HL-60/S4 treated with phorbol 12-myristate 13-acetate at 8.2 ng/mL for 4 days and 3 days (cell line): ENCODE measurements around the gene SNX32.

ENCODE experiments used
- in situ Hi-C: fragments of 300-500 bp; cut with MboI; formaldehyde crosslinking; loops from 2 replicates; pipeline ENCODE4 v1.15.0; 2022; ENCODE audit warnings: low sequenced_read_pairs

The SNX32 gene

DNA sequence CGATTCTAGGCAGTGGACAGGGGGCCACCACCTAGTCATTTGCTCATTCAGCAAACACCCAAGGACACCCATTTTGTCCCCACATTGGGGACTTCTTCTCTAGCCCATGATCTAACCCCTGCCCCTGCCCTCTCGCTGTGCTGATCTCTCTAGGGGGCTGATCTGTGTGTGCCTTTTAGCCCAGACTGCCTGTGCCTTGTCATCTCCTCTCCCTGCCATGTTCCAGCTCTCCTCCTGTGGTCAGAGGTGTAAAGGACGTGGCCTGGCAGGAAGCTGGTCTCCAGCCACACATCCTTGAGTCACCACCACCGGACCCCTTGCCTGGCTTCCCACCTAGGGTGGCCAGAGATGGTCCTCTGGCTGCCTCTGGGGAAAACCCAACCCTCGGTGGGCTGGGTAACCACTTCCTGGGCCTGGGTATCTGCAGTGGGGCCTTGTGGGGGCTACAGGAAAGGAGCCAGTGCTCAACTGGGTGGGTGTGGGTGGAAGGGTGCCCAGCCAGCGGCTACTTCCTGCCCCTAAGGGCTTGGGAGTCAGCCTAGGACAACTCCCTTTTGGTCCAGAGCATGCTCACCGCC, 47.2 kb downstream of the SNX32 start:
- in situ Hi-C loops = loop anchor here (25.0 kb wide), 1 partner anchor 106 kb away; no protein-coding TSS in a partner anchor

DNA sequence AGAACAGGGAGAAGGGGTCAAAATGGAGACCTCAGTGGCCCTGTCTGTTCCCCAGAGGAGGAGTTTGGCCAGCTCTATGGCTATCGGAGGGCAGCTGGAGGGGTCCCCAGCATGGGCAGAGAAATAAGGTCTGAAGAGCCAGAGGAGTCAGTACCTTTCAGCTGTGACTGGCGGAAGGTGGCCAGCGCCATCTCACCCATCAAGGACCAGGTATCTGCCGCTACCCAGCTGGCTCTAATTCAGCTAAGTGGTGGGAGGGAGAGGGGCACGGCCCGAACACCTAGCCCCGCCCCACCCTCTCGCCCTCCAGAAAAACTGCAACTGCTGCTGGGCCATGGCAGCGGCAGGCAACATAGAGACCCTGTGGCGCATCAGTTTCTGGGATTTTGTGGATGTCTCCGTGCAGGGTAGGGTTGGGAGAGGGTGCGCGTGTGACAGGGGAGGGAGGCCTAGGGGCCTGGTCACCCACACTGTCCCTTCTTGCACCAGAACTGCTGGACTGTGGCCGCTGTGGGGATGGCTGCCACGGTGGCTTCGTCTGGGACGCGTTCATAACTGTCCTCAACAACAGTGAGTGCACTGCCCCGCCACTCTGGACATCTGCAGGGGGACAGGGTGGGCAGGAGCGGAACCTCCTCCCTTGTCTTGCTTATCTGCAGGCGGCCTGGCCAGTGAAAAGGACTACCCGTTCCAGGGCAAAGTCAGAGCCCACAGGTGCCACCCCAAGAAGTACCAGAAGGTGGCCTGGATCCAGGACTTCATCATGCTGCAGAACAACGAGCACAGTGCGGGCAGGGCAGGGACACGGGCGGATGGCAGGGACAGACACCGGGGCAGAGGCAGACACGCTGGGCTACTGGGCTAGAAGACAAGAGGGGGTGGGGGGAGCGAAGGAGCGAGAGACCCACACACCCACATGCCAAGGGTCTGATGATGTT, 48.6 kb downstream of the SNX32 start:
- in situ Hi-C loops = loop anchor here (25.0 kb wide), 1 partner anchor 105 kb away; no protein-coding TSS in a partner anchor

DNA sequence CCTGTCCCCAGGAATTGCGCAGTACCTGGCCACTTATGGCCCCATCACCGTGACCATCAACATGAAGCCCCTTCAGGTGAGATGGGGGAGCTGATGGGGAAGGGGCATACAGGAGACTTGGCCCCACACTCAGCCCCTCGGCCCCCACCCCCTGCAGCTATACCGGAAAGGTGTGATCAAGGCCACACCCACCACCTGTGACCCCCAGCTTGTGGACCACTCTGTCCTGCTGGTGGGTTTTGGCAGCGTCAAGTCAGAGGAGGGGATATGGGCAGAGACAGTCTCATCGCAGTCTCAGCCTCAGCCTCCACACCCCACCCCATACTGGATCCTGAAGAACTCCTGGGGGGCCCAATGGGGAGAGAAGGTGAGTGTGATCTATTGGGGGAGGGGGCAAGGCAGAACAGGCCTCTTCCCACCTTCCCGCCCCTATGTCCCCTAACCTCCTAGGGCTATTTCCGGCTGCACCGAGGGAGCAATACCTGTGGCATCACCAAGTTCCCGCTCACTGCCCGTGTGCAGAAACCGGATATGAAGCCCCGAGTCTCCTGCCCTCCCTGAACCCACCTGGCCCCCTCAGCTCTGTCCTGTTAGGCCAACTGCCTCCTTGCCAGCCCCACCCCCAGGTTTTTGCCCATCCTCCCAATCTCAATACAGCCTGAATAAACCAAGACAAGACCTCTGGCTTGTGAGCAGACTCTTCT, 49.4 kb downstream of the SNX32 start:
- in situ Hi-C loops = loop anchor here (25.0 kb wide), 1 partner anchor 104 kb away; no protein-coding TSS in a partner anchor

DNA sequence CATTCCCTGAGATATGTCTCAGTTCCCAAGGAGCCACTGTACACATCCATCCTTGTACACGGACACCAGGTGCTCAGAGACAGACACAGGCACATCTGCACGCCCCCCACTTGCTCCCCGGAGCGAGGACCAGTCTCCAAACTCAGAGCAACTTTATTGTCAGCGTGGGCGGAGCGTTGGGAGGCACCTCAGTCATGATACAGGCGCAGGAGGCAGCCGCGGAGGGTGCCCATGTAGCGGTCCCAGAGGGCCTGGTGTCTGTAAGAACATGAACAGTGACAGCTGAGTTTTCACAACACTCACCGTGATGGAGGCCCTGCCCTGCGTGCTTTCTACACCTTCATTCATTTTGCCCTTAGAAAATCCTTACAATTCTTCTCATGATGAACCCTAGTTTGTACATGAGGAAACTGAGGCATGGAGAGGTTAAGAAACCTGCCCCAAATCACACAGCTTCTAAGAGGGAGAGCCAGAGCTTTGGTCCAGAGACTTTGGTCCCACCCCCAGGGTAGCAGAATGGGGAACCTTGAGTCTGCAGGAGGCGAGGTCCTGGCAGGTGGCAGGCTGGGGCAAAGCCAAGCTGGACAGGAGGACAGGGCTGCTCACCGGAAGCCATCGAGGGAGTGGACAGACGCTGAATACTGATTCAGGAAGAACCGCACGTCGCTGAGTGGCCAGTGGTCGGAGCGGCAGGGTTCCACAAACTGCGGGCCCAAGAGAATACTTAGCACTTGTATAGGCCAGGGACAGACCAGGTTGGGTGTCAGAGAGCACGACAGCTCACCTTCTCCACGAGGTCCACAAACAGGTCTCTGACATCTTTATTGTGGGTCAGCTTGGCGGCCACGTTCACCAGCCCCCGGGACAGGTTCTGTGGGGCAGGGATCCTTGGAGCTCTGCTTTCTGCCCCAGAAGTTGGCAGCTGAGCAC, 50.3 kb downstream of the SNX32 start:
- in situ Hi-C loops = loop anchor here (25.0 kb wide), 1 partner anchor 103 kb away; no protein-coding TSS in a partner anchor

DNA sequence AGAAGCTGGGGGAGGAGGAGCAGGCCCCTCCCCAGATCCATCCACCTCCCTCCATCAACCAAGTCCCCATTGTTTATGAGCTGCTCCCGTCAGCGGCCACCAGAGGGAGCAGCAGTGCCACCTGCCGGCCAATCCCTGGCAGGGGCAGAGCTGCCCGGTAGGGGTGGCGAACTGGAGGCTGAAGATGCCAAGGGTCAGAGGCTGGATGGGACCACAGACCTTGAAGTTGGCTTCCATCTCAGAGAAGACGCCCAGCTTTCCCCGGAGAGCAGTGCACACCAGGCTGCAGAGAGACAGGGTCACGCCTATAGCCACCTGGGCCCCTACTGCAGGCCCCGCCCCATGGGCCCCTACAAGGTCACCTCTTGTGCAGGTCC, 50.9 kb downstream of the SNX32 start:
- in situ Hi-C loops = loop anchor here (25.0 kb wide), 1 partner anchor 103 kb away; no protein-coding TSS in a partner anchor

DNA sequence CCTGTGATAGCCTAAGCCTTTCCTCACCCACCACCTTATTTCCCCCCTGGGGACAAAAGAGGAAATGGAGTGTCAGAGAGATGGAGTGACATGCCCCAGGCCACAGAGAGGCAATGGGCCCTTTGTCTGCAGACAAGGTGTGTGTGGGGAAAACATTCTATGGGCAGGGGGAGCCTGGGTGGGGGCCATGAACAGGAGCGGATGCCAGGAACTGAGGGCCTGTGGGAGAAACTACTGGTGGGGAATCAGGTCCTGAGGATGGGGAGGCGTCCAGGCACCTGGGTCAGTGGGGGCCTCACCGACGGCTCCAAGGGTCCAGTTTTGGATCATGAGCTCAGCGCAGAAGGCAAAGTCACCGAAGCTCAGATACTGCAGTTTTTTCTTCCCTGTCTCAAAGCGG, 51.5 kb downstream of the SNX32 start:
- in situ Hi-C loops = loop anchor here (25.0 kb wide), 1 partner anchor 102 kb away; no protein-coding TSS in a partner anchor

DNA sequence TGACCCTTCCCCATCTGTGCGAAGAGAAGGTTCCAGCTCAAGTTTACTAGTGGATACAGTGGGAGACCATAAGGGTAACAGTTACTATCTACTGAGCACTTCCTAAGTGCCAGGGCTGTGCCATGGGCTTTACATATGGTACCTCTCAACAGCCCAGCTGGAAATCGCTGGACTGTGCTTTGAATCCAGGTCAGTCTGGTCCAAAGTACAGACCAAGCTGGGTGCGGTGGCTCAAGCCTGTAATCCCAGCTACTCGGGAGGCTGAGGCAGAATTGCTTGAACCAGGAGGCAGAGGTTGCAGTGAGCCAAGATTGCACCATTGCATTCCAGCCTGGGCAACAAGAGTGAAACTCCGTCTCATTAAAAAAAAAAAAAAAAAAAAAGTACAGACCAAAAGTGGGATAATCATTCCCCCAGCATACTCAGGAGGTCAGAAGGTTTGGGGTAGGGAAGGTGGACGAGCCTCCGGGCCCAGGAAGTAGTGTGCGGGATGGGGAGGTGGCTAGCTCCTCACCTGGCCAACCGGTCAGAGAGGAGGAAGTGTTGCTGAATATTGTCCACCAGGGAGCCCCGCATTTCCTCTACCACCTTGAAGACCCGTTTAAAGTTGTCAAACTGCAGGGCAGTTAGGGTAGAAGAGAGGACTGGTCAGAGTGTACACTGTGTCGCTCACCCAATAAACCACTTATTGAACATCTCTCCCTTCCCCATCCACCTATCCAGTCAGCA, 52.2 kb downstream of the SNX32 start:
- in situ Hi-C loops = loop anchor here (25.0 kb wide), 1 partner anchor 101 kb away; no protein-coding TSS in a partner anchor

DNA sequence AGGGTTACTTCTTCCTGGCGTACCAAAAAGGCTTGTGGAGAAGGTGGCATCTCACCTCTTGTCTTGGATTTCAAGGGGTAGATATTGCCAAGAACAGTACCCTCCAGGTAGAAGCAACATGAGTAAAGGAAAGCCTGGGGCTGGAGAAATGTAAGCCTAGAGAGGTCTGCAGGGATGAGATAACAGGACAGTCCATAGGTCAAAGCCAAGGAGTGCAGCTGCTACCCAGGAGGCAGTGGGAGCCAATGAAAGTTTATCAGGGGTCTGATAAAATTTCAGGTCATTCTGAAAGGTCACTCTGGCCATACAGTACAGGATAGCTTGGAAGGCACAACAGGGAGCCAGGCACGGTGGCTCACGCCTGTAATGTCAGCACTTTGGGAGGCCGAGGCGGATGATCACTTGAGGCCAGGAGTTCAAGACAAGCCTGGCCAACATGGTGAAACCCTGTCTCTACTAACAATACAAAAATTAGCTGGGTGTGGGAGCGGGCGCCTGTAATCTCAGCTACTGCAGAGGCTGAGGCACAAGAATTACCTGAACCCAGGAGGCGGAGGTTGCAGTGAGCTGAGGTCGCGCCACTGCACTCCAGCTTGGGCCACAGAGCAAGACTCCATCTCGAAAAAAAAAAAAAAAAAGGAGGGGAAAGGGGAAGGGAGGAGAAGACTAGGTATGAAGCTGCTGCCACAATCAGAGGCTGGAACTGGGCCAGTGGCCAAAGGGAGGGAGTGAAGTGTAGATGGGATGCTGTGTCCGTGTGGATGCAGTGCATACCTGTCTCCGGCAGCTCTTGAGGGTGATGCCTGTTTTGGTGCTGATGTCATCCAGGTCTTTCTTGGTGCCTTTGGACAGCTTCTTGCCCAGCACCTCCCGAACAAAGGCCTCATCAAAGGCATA, 53.3 kb downstream of the SNX32 start:
- in situ Hi-C loops = loop anchor here (25.0 kb wide), 1 partner anchor 100 kb away; no protein-coding TSS in a partner anchor

DNA sequence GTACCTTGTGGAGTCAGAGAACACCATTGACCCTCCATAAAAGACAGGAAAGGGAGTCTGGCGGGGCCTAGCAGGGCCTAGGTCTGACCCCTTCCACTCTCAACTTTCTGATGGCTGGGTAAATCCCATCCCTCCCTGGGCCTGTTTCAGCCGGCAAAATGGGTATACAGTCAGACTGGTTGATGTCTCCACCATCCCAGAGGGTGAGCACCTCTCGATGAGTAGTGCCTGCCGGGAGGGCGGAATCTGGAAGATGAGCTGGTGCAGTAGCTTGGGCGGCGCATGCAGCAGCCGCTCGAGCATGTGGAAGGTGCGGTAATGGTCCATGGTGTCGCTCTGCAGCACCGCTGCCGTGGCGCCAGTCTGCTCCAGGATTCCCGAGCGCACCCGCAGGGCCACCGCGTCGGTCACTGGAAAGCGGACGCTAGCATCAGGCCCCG, 54.0 kb downstream of the SNX32 start:
- in situ Hi-C loops = loop anchor here (25.0 kb wide), 1 partner anchor 100 kb away; no protein-coding TSS in a partner anchor

DNA sequence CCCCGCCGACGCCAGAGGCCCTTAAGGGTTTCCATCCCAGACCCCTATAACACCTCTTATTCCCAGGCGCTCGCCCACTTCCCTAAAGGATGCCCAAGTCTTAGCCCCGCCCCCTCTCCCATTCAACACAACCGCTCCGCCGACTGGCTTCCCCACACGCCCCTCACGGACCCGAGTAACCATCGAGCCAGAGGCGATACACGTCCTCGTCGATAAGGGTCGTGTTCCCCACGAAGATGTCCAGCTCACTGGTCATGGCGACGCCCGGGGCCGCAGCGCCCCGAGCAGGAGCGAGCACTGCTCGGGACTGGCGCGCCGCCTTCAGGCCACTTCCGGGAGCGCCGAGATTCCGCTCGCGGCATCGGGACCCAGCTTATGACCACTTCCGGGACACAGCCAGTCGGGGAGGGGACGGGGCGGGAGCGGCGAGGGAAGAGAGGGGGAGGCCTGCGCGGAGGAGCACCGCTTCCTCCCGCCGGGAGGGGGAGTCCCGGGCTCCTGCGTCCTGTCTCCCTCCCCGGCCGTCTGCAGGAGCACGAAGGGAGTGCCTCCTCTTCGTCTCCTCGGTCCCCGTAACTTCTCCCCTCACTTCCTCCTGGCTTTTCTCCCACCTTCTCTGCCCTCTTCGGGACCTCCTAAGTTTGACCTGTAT, 54.5 kb downstream of the SNX32 start, which contains the start of gene FIBP:
Gene FIBP, minus strand, starts transcription at position 309 of the 652 bp plus-strand sequence. Its CDS starts 53 bp downstream, at position 256.
- in situ Hi-C loops = loop anchor here (25.0 kb wide), 1 partner anchor 99 kb away; no protein-coding TSS in a partner anchor

DNA sequence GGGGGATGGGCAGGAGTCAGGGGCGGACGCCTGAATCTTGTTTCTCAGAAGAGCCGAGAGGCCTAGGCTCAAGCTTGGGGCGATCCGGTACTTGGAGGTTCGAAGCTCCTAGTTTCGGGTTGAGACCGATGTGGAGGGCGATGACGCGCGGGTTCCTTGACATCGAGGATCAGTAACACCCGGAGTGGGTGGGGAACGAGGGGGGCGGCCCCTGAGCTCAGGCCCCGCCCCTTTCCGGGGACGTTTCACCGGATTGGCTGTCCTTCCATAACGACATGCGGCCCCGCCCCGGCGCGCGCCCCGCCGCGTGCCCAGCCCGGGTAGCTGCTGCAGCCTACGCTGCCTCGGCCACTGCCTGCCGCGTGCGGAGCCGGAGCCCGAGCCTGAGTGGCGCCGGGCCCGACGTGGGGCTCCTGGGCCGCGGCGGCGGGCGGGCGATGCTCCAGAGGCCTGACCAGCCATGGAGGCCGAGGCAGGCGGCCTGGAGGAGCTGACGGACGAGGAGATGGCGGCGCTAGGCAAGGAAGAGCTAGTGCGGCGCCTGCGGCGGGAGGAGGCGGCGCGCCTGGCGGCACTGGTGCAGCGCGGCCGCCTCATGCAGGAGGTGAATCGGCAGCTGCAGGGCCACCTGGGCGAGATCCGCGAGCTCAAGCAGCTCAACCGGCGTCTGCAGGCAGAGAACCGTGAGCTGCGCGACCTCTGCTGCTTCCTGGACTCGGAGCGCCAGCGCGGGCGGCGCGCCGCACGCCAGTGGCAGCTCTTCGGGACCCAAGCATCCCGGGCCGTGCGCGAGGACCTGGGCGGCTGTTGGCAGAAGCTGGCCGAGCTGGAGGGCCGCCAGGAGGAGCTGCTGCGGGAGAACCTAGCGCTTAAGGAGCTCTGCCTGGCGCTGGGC, 56.8 kb downstream of the SNX32 start, which contains the start of gene CCDC85B:
Gene CCDC85B, plus strand, starts transcription at position 350 of the 895 bp plus-strand sequence. Its CDS starts 111 bp downstream, at position 461.
- in situ Hi-C loops = loop anchor here (25.0 kb wide), 1 partner anchor 97 kb away; no protein-coding TSS in a partner anchor

DNA sequence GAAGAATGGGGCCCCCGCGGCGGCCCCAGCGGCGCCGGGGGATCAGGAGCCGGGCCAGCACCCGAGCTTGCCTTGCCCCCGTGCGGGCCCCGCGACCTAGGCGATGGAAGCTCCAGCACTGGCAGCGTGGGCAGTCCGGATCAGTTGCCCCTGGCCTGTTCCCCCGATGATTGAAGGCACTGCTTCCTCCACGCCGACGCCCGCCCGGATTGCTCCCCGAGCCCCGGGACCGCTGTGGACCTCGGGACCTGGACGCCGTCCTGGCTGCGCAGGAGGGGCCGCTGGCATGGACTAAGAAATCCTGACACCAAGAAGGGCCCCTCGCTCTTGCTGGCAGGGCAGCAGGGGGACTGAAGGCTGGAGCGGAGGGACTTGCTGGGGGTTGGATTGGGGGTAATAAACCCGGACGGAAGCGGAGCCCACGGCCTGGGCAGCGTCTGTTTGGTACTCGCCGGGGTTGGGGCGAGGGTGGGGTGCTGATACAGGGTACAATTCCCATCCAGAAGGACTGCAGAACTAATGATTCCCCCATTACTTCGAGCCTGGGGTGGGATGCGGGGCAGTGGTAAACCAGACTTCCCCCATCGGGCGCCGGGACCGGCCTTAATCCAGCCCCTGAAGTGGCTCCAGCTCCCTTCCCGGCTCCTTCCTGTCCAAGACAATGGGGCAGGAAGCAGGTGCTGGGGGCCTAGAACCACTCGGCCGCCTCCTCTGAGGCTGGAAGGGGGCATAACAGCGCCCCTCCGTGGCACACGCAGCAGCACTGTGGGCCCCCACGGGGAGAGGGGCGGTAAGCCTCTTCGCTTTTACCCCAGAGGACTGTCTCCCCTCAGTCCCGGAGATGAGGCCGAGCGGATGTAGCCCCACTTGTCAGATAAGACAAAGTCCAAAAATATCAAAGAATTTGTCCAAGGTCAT, 57.7 kb downstream of the SNX32 start:
- in situ Hi-C loops = loop anchor here (25.0 kb wide), 1 partner anchor 96 kb away; no protein-coding TSS in a partner anchor

DNA sequence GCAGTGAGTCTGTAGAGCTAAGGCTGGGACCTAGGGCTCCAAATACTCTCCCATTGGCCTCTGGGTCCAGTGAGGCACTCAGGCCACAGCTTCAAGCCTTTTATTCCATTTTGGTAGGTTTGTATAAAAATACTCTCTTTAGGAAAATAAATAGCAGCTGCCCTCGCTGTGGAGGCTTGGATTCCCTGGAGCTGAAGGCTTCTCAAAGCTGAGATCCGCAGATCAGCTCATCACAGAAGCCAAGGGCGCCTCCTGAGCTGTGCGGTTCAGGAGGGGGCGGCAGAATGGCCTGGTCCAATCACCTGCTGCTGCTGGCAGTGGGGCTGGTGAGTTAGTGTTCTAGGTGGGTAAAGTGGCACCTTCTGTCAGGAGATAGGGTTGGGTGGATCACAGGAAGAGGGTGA, 58.4 kb downstream of the SNX32 start:
- in situ Hi-C loops = loop anchor here (25.0 kb wide), 1 partner anchor 95 kb away; no protein-coding TSS in a partner anchor

DNA sequence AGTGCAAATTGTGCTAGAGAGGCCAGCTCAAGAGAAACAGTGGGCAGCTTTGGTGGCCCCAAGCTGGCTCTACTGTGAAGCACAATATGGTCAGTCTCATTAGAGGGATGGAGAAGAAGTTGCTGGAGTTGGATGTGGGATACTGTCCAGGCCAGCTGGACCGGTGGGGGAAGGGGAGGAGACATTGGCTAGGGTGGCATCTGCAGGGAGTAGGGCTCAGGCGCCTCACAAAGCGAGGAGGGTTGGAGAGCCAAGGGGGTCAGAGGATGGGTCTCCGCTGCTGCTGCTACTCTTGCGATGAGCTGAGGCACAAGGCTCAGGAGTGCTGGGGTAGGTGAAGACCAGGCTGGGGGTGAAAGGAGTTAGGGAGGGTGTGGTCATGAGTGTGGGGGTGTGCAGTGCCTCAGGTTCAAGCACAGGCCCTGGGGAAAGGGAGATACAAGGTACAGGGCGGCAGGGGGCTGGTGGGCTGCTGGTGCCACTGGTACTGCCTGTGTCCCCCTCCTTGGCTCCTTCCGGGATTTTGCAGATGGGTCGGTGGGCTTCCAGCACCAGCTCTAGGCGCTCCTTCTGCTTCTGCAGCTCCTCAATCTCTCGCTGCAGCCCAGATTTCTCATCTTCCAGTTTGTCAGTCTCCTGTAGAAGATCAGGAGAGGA, 59.0 kb downstream of the SNX32 start:
- in situ Hi-C loops = loop anchor here (25.0 kb wide), 1 partner anchor 95 kb away; no protein-coding TSS in a partner anchor
